ENCODE measurements around the gene SERPINA4. TPM values are rescaled to one million over a fixed set of nuclear protein-coding genes. Genes with fewer than 3 reads are reported as not detected.

The SERPINA4 gene
- total and polyA plus RNA-seq, 2 of the 13 experiments (the other 11 are each of a cell fraction or from before 2014, with no cell fraction given): 39.1 to 57.8 TPM

DNA sequence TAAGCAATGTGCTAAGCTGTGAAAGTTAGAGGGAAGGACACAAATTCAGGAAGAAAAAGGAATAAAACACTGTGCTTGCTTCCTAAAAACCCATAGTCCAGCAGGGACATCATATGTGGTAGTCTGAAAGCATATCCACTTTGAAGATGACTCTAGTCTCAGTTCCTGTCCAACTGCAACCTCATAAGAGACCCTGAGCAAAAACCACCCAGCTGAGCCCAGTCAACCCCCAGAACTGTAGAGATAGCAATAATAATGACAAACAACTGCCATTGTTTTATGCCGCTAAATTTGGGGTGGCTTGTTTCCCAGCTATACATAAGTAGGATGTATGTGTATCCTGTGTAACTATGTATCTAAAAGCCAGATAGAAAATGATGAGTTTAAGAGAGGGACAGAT lies 3.9 kb upstream of the SERPINA4 start:
- intact Hi-C loops (cut with micrococcal nuclease; ENCODE audit: unreplicated experiment) (no loop called here), in situ Hi-C loops (cut with HindIII; ENCODE audit: extremely low pct_ligation_motif_present, low pct_unique_long_range_greater_than_20kb) (no loop called here)
- CTCF ChIA-PET (ENCODE audit: low intra/inter-chr PET ratio, low total read pairs): no interaction called here
- Histone ChIP-seq H3K79me2 (ENCODE audit: insufficient read depth, low read length) (no peaks in the 10 kb centered on the region), H3K9ac (ENCODE audit: insufficient read depth, low read depth, low read length) (no peak overlapping the region), H2AFZ (ENCODE audit: low read length) (no peak overlapping the region), H3K4me1 (ENCODE audit: insufficient read depth, low read length) (peaks cover 39% of the 10 kb centered on the region), H3K27me3 (ENCODE audit: control insufficient read depth in 1 of 2, insufficient read depth in 2 of 2, low read length in 2 of 2) (no peaks in the 10 kb centered on the region), H4K20me1 (ENCODE audit: insufficient read depth, low read length) (no peaks in the 10 kb centered on the region), H3K27ac (ENCODE audit: extremely low read length, insufficient read depth, low read length) (no peak overlapping the region), H3K36me3 (replicated peaks in 1 of 2; ENCODE audit: control insufficient read depth in 1 of 2, insufficient read depth in 2 of 2, low read length in 2 of 2) (no peaks in the 10 kb centered on the region), H3K9me3 (ENCODE audit: low read length) (peaks cover 25% of the 10 kb centered on the region), H3K4me3 (replicated peaks in 1 of 3; ENCODE audit: insufficient read depth in 1 of 3, low read depth in 2 of 3, low read length in 3 of 3) (no peak overlapping the region), H3K4me2 (ENCODE audit: low read depth, low read length) (no peak overlapping the region)
- POLR2A ChIA-PET: no interaction called here
- no peak for FAIRE-seq
- BruUV-seq (replicated peaks): no TSS peak
- no peak for DNase-seq (ENCODE audit: low spot score)
- 100% methylated on average over 1 of the region's 1 CpG for WGBS (ENCODE audit: low lambda C conversion rate)
- no peak for ATAC-seq
- TF ChIP-seq ZNF773 (CRISPR knock-in tag; IDR thresholded peaks at IDR 0.05; ENCODE audit: borderline replicate concordance) (no peak), ZNF331 (CRISPR knock-in tag; IDR thresholded peaks at IDR 0.05) (peak; percentile 99), NFKBIZ (CRISPR knock-in tag; IDR thresholded peaks at IDR 0.05) (no peak)
- TF ChIP-seq, protein P1, sequence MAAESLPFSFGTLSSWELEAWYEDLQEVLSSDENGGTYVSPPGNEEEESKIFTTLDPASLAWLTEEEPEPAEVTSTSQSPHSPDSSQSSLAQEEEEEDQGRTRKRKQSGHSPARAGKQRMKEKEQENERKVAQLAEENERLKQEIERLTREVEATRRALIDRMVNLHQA (CRISPR knock-in tag; IDR thresholded peaks at IDR 0.05): no peak

- DNase-seq (ENCODE audit: low spot score): no peak
- H2AFZ ChIP-seq (ENCODE audit: low read length): no peak overlapping the region
- POLR2A ChIA-PET: interaction anchor here (1.5 kb wide), 1 partner anchor 41 kb away, joined by 5 read pairs; no protein-coding TSS in a partner anchor
Measured at GRCh38 chr14:94558842-94559241, 2.4 kb upstream of the SERPINA4 start.

More at GRCh38 chr14:94558842-94559241, 2.4 kb upstream of the SERPINA4 start:
- peaks cover 3% of the 10 kb centered on the region for H3K79me2 ChIP-seq (ENCODE audit: insufficient read depth, low read length)
- intact Hi-C loops (cut with micrococcal nuclease; ENCODE audit: unreplicated experiment): no loop called here
- CTCF ChIA-PET (ENCODE audit: low intra/inter-chr PET ratio, low total read pairs): no interaction called here
- FAIRE-seq (no peak), ATAC-seq (0 out of 3 replicates have a peak, but pooled peaks have one; percentile 21)
- no peak overlapping the region for H3K4me2 ChIP-seq (ENCODE audit: low read depth, low read length)
- 75% methylated on average over 2 of the region's 2 CpGs for WGBS (ENCODE audit: low lambda C conversion rate)
- peaks cover 21% of the 10 kb centered on the region for H3K9me3 ChIP-seq (ENCODE audit: low read length)
- no peak overlapping the region for H3K4me3 ChIP-seq (replicated peaks in 1 of 3; ENCODE audit: insufficient read depth in 1 of 3, low read depth in 2 of 3, low read length in 3 of 3)
- no peaks in the 10 kb centered on the region for H4K20me1 ChIP-seq (ENCODE audit: insufficient read depth, low read length)
- no peak for TF ChIP-seq ZNF337 (CRISPR knock-in tag; IDR thresholded peaks at IDR 0.05; ENCODE audit: borderline replicate concordance, low read depth)
- no peak for TF ChIP-seq CBFB (CRISPR knock-in tag; IDR thresholded peaks at IDR 0.05)
- no peak for TF ChIP-seq ZNF431 (CRISPR knock-in tag; IDR thresholded peaks at IDR 0.05; ENCODE audit: borderline replicate concordance, low read depth)
- H3K4me1 ChIP-seq (ENCODE audit: insufficient read depth, low read length): peaks cover 54% of the 10 kb centered on the region
- in situ Hi-C loops (cut with HindIII; ENCODE audit: extremely low pct_ligation_motif_present, low pct_unique_long_range_greater_than_20kb): no loop called here
- H3K27me3 ChIP-seq (ENCODE audit: control insufficient read depth in 1 of 2, insufficient read depth in 2 of 2, low read length in 2 of 2): no peaks in the 10 kb centered on the region
- no TSS peak for BruUV-seq (replicated peaks)
- H3K27ac ChIP-seq (ENCODE audit: extremely low read length, insufficient read depth, low read length): no peak overlapping the region
- no peaks in the 10 kb centered on the region for H3K36me3 ChIP-seq (replicated peaks in 1 of 2; ENCODE audit: control insufficient read depth in 1 of 2, insufficient read depth in 2 of 2, low read length in 2 of 2)
- H3K9ac ChIP-seq (ENCODE audit: insufficient read depth, low read depth, low read length): no peak overlapping the region

Measured in HepG2 (cell line).